Stimulated activated CD8-positive, alpha-beta memory T cell treated with anti-CD3 and anti-CD28 coated beads, Interleukin-7, amount 100 ng/mL, for 48 hours (primary cell): ENCODE data around the gene TEPSIN.

Source experiments
- DNase-seq, 2 donors: peaks; one replicate each; pipeline ENCODE4 v3.0.0-alpha.2; 2020; ENCODE audit warnings: low read depth in 1 of 2; ENCODE audit errors: extremely low read depth in 1 of 2

The TEPSIN gene

GRCh38 chr17:81222906-81223761, 15.7 kb downstream of the TEPSIN start, which contains the start of gene CEP131:
TSS of gene CEP131 (minus strand) at chr17:81222965. CDS start at chr17:81220056, 2,909 bp downstream.
- DNase-seq, result peak; percentile 97 to 98

- no peak for DNase-seq
Measured at GRCh38 chr17:81222620-81222905, 16.3 kb downstream of the TEPSIN start.

- no peak for DNase-seq
Measured at GRCh38 chr17:81221842-81222619, 16.8 kb downstream of the TEPSIN start.

GRCh38 chr17:81221371-81221841, 17.4 kb downstream of the TEPSIN start:
- no peak for DNase-seq

GRCh38 chr17:81219476-81220180, 19.2 kb downstream of the TEPSIN start:
- DNase-seq, result no peak

- no peak for DNase-seq
Measured at GRCh38 chr17:81218991-81219390, 19.9 kb downstream of the TEPSIN start.

- no peak for DNase-seq
Measured at GRCh38 chr17:81218459-81218858, 20.4 kb downstream of the TEPSIN start.

- no peak for DNase-seq
Measured at GRCh38 chr17:81217491-81217890, 21.4 kb downstream of the TEPSIN start.

GRCh38 chr17:81213978-81214377, 24.9 kb downstream of the TEPSIN start:
- DNase-seq, result no peak

GRCh38 chr17:81212365-81212764, 26.5 kb downstream of the TEPSIN start:
- DNase-seq, result no peak

GRCh38 chr17:81210868-81211267, 28.0 kb downstream of the TEPSIN start:
- no peak for DNase-seq

- DNase-seq, result no peak
Measured at GRCh38 chr17:81210466-81210865, 28.4 kb downstream of the TEPSIN start.

- no peak for DNase-seq
Measured at GRCh38 chr17:81209141-81209540, 29.7 kb downstream of the TEPSIN start.

- DNase-seq, result no peak
Measured at GRCh38 chr17:81208651-81209050, 30.2 kb downstream of the TEPSIN start.

GRCh38 chr17:81207610-81208581, 31.0 kb downstream of the TEPSIN start:
- DNase-seq, result no peak

- no peak for DNase-seq
Measured at GRCh38 chr17:81206657-81207056, 32.2 kb downstream of the TEPSIN start.

GRCh38 chr17:81206166-81206565, 32.7 kb downstream of the TEPSIN start:
- no peak for DNase-seq

GRCh38 chr17:81204578-81204977, 34.3 kb downstream of the TEPSIN start:
- DNase-seq, result no peak

GRCh38 chr17:81203136-81203535, 35.7 kb downstream of the TEPSIN start:
- DNase-seq, result no peak

- DNase-seq, result no peak
Measured at GRCh38 chr17:81202318-81202717, 36.5 kb downstream of the TEPSIN start.
